Liver (tissue), 9 donors: ENCODE measurements around the gene ZBP1. TPM values are rescaled to one million over a fixed set of nuclear protein-coding genes. Genes with fewer than 3 reads are reported as not detected.

Source experiments
- DNase-seq: peaks from one replicate; pipeline ENCODE4 v3.0.0-alpha.2; 2017; ENCODE audit warnings: low spot score
- H3K27ac ChIP-seq, 2 donors: one replicate each; pipeline ENCODE4 v1.7.0; 2013; ENCODE audit warnings: inconsistent platforms in 2 of 2, low read length in 2 of 2, control low read depth in 1 of 2, low read depth in 1 of 2, mild to moderate bottlenecking in 1 of 2
- H3K27me3 ChIP-seq, 4 donors: one replicate each; pipeline versions ENCODE4 v1.6.1 to v1.7.0; 2013; ENCODE audit warnings: low read length in 3 of 4, inconsistent platforms in 1 of 4, mild to moderate bottlenecking in 1 of 4, moderate library complexity in 1 of 4; ENCODE audit not compliant: control insufficient read depth in 4 of 4, insufficient read depth in 4 of 4
- H3K36me3 ChIP-seq, 4 donors: one replicate each; pipeline versions ENCODE4 v1.6.1 to v1.7.0; 2013; ENCODE audit warnings: low read length in 3 of 4, mild to moderate bottlenecking in 3 of 4, low read depth in 1 of 4, moderate library complexity in 1 of 4; ENCODE audit not compliant: control insufficient read depth in 4 of 4, insufficient read depth in 3 of 4
- H3K4me1 ChIP-seq, 4 donors: one replicate each; pipeline versions ENCODE4 v1.6.1 to v1.7.0; 2013; ENCODE audit warnings: low read length in 3 of 4, mild to moderate bottlenecking in 3 of 4, moderate library complexity in 1 of 4; ENCODE audit not compliant: control insufficient read depth in 4 of 4, insufficient read depth in 4 of 4
- H3K4me3 ChIP-seq, 3 donors: one replicate each; pipeline versions ENCODE4 v1.6.1 to v1.7.0; 2013; ENCODE audit warnings: low read length in 3 of 3, control low read depth in 1 of 3, low read depth in 1 of 3, mild to moderate bottlenecking in 1 of 3
- H3K9ac ChIP-seq, 2 donors: one replicate each; pipeline ENCODE4 v1.7.0; 2013; ENCODE audit warnings: low read length in 2 of 2, mild to moderate bottlenecking in 2 of 2, moderate library complexity in 2 of 2, control low read depth in 1 of 2, low read depth in 1 of 2
- H3K9me3 ChIP-seq, 4 donors: one replicate each; pipeline versions ENCODE4 v1.6.1 to v1.7.0; 2013; ENCODE audit warnings: low read length in 3 of 4; ENCODE audit not compliant: control insufficient read depth in 4 of 4
- EGR1 ChIP-seq, 2 donors: IDR thresholded peaks; 2 replicates each; pipeline ENCODE4 v1.6.1; 2016 to 2018; ENCODE audit warnings: antibody characterized with exemption in 2 of 2, low read depth in 2 of 2
- FOXA1 ChIP-seq: IDR thresholded peaks from 2 replicates; pipeline ENCODE4 v1.6.1; 2016; ENCODE audit warnings: antibody characterized with exemption
- FOXA2 ChIP-seq: IDR thresholded peaks from 2 replicates; pipeline ENCODE4 v1.6.1; 2016; ENCODE audit warnings: antibody characterized with exemption
- GABPA ChIP-seq, 2 donors: IDR thresholded peaks in 1 of 2; conservative IDR thresholded peaks in 1 of 2; 2 replicates each; pipeline ENCODE4 v1.6.1; 2016; ENCODE audit warnings: antibody characterized with exemption in 2 of 2, mild to moderate bottlenecking in 1 of 2, moderate library complexity in 1 of 2
- HNF4A ChIP-seq, 2 donors: conservative IDR thresholded peaks; 2 replicates each; pipeline ENCODE4 v1.6.1; 2016; ENCODE audit warnings: antibody characterized with exemption in 2 of 2, mild to moderate bottlenecking in 2 of 2
- HNF4G ChIP-seq: IDR thresholded peaks from 2 replicates; pipeline ENCODE4 v1.6.1; 2016; ENCODE audit warnings: antibody characterized with exemption
- JUND ChIP-seq, 2 donors: IDR thresholded peaks; 2 replicates each; pipeline ENCODE4 v1.6.1; 2016; ENCODE audit warnings: antibody characterized with exemption in 2 of 2
- NR2F2 ChIP-seq: IDR thresholded peaks from 2 replicates; pipeline ENCODE4 v1.6.1; 2016; ENCODE audit warnings: antibody characterized with exemption
- RAD21 ChIP-seq, 2 donors: IDR thresholded peaks; 2 replicates each; pipeline ENCODE4 v1.6.1; 2016; ENCODE audit warnings: antibody characterized with exemption in 2 of 2, mild to moderate bottlenecking in 2 of 2
- RXRA ChIP-seq, 2 donors: IDR thresholded peaks; 2 replicates each; pipeline ENCODE4 v1.6.1; 2017 to 2018; ENCODE audit warnings: antibody characterized with exemption in 2 of 2, mild to moderate bottlenecking in 1 of 2
- SP1 ChIP-seq: IDR thresholded peaks from 2 replicates; pipeline ENCODE4 v1.6.1; 2018; ENCODE audit warnings: antibody characterized with exemption, mild to moderate bottlenecking
- TAF1 ChIP-seq: conservative IDR thresholded peaks from 2 replicates; pipeline ENCODE4 v1.6.1; 2016; ENCODE audit warnings: antibody characterized with exemption, mild to moderate bottlenecking
- YY1 ChIP-seq: IDR thresholded peaks from 2 replicates; pipeline ENCODE4 v1.6.1; 2016; ENCODE audit warnings: antibody characterized with exemption, mild to moderate bottlenecking
- WGBS: extraction: QIAGEN DNeasy Blood & Tissue Kit; methylation state at CpG from one replicate; pipeline ENCODE4 v1.1.7; 2013; 5-methylcytosine and 5-hydroxymethylcytosine counted together
- polyA plus RNA-seq, 2 donors: library from polyadenylated mRNA; stranded (reverse) in 1 of 2; unstranded in 1 of 2; fragments of 200-250 nt in 1 of 2; fragments of >200 nt in 1 of 2; fragmentation: Nextera tagmentation in 1 of 2; extraction: Ambion mirVana in 1 of 2; gene quantifications; one replicate each; pipeline versions ENCODE4 v1.2.1 to v1.2.3, GENCODE V29; 2013 to 2015
- total RNA-seq, 2 donors: library from RNA; depleted of rRNA; stranded (reverse); fragments of >200 nt; gene quantifications; one replicate each; pipeline ENCODE4 v1.2.3, GENCODE V29; 2014
- TF ChIP-seq, protein P1 (sequence below): fragments of 150-350 bp; IDR thresholded peaks from 2 replicates; pipeline ENCODE4 v1.5.1; 2017; ENCODE audit warnings: improper control_type of control experiment, low read depth, low read length; ENCODE audit not compliant: missing input control
- TF ChIP-seq, protein P2 (sequence below): IDR thresholded peaks from 2 replicates; pipeline ENCODE4 v1.6.1; 2016; ENCODE audit warnings: antibody characterized with exemption
- TF ChIP-seq, protein P3 (sequence below): IDR thresholded peaks from 2 replicates; pipeline ENCODE4 v1.6.1; 2016; ENCODE audit warnings: antibody characterized with exemption
- TF ChIP-seq, protein P4 (sequence below): IDR thresholded peaks from 2 replicates; pipeline ENCODE4 v1.6.1; 2016; ENCODE audit warnings: antibody characterized with exemption, mild to moderate bottlenecking
- TF ChIP-seq, protein P5 (sequence below): IDR thresholded peaks from 2 replicates; pipeline ENCODE4 v1.6.1; 2016; ENCODE audit warnings: antibody characterized with exemption
- donor health status: healthy.
- donor health status: healthy.
- donor health status: healthy.
- donor health status: healthy.
- donor health status: healthy.

Gene ZBP1
- total and polyA plus RNA-seq, 4 donors, result 0.06 to 0.42 (median 0.13) TPM

DNA sequence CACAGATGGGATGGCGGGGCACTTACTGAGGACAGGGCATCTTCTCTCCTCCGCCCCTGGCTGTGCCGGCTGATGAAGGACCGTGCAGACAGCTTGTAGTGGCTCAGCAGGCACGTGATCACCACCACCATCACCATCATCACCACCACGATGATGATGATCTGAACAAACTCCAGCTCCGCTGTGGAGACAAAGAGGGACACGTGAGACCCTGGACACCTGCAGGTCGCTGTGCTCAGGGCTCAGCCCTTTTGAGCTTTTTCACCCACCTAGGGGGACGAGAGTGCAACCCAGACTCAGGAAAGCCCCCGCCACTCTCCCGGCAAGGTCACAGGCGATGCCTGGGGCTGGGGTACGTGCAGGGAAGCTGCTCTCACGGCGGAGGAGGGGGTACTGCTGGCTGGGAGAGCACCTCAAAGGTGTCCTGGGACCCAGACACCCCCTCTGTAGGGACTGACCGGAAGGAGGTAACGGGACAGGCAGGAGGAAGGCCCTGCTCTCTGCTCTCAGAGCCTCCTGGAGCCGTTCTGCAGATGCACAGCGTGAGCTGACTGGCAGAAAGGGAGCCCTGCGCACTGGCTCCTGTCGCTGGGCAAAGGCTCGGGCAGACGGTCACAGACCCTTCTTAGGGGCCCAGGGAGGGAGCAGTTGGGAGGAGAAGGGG, 39.4 kb upstream of the ZBP1 start:
- no peak overlapping the region for H3K9ac ChIP-seq
- no peak for DNase-seq
- H3K4me1 ChIP-seq, result no peaks in the 10 kb centered on the region
- H3K27me3 ChIP-seq, result no peaks in the 10 kb centered on the region
- TF ChIP-seq, protein P1, sequence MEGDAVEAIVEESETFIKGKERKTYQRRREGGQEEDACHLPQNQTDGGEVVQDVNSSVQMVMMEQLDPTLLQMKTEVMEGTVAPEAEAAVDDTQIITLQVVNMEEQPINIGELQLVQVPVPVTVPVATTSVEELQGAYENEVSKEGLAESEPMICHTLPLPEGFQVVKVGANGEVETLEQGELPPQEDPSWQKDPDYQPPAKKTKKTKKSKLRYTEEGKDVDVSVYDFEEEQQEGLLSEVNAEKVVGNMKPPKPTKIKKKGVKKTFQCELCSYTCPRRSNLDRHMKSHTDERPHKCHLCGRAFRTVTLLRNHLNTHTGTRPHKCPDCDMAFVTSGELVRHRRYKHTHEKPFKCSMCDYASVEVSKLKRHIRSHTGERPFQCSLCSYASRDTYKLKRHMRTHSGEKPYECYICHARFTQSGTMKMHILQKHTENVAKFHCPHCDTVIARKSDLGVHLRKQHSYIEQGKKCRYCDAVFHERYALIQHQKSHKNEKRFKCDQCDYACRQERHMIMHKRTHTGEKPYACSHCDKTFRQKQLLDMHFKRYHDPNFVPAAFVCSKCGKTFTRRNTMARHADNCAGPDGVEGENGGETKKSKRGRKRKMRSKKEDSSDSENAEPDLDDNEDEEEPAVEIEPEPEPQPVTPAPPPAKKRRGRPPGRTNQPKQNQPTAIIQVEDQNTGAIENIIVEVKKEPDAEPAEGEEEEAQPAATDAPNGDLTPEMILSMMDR, result no peak
- TF ChIP-seq, protein P2, sequence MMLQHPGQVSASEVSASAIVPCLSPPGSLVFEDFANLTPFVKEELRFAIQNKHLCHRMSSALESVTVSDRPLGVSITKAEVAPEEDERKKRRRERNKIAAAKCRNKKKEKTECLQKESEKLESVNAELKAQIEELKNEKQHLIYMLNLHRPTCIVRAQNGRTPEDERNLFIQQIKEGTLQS, result no peak
- TF ChIP-seq, protein P3, sequence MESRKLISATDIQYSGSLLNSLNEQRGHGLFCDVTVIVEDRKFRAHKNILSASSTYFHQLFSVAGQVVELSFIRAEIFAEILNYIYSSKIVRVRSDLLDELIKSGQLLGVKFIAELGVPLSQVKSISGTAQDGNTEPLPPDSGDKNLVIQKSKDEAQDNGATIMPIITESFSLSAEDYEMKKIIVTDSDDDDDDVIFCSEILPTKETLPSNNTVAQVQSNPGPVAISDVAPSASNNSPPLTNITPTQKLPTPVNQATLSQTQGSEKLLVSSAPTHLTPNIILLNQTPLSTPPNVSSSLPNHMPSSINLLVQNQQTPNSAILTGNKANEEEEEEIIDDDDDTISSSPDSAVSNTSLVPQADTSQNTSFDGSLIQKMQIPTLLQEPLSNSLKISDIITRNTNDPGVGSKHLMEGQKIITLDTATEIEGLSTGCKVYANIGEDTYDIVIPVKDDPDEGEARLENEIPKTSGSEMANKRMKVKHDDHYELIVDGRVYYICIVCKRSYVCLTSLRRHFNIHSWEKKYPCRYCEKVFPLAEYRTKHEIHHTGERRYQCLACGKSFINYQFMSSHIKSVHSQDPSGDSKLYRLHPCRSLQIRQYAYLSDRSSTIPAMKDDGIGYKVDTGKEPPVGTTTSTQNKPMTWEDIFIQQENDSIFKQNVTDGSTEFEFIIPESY, result no peak
- no peak for TF ChIP-seq SP1
- no peak for TF ChIP-seq TAF1
- TF ChIP-seq RXRA (IDR thresholded peaks at IDR 0.05), result no peak
- no peak for TF ChIP-seq HNF4G
- TF ChIP-seq NR2F2, result no peak
- TF ChIP-seq FOXA1, result no peak
- no peak for TF ChIP-seq HNF4A (conservative IDR thresholded peaks at IDR 0.05)
- TF ChIP-seq, protein P4, sequence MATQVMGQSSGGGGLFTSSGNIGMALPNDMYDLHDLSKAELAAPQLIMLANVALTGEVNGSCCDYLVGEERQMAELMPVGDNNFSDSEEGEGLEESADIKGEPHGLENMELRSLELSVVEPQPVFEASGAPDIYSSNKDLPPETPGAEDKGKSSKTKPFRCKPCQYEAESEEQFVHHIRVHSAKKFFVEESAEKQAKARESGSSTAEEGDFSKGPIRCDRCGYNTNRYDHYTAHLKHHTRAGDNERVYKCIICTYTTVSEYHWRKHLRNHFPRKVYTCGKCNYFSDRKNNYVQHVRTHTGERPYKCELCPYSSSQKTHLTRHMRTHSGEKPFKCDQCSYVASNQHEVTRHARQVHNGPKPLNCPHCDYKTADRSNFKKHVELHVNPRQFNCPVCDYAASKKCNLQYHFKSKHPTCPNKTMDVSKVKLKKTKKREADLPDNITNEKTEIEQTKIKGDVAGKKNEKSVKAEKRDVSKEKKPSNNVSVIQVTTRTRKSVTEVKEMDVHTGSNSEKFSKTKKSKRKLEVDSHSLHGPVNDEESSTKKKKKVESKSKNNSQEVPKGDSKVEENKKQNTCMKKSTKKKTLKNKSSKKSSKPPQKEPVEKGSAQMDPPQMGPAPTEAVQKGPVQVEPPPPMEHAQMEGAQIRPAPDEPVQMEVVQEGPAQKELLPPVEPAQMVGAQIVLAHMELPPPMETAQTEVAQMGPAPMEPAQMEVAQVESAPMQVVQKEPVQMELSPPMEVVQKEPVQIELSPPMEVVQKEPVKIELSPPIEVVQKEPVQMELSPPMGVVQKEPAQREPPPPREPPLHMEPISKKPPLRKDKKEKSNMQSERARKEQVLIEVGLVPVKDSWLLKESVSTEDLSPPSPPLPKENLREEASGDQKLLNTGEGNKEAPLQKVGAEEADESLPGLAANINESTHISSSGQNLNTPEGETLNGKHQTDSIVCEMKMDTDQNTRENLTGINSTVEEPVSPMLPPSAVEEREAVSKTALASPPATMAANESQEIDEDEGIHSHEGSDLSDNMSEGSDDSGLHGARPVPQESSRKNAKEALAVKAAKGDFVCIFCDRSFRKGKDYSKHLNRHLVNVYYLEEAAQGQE, result no peak
- no peak for TF ChIP-seq YY1
- TF ChIP-seq GABPA (IDR thresholded peaks at IDR 0.05 in 1 of 2, conservative IDR thresholded peaks at IDR 0.05 in 1 of 2), result no peak
- no peak for TF ChIP-seq FOXA2
- TF ChIP-seq EGR1 (IDR thresholded peaks at IDR 0.05; ENCODE audit: low read depth in 2 of 2), result no peak
- TF ChIP-seq JUND (IDR thresholded peaks at IDR 0.05), result no peak
- TF ChIP-seq RAD21 (IDR thresholded peaks at IDR 0.05), result no peak
- TF ChIP-seq, protein P5, sequence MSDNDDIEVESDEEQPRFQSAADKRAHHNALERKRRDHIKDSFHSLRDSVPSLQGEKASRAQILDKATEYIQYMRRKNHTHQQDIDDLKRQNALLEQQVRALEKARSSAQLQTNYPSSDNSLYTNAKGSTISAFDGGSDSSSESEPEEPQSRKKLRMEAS, result no peak
- no peaks in the 10 kb centered on the region for H3K36me3 ChIP-seq
- H3K4me3 ChIP-seq, result no peak overlapping the region
- no peak overlapping the region for H3K27ac ChIP-seq
- 73% methylated on average over 24 of the region's 24 CpGs for WGBS
- no peaks in the 10 kb centered on the region for H3K9me3 ChIP-seq
